H1 (cell line): ENCODE measurements around the gene KIAA0513. TPM values are rescaled to one million over a fixed set of nuclear protein-coding genes. Genes with fewer than 3 reads are reported as not detected.

Source experiments
- CTCF ChIA-PET: fragments of 300-600 bp; sonication (Branson Sonifier 250); formaldehyde crosslinking; loops from one replicate; lab custom pipeline; 2021; ENCODE audit not compliant: partially characterized antibody; lab: Charles Lee
- POLR2A ChIA-PET: fragments of 300-600 bp; sonication (Branson Sonifier 250); formaldehyde crosslinking; loops from one replicate; lab custom pipeline; 2021; ENCODE audit warnings: inconsistent platforms; ENCODE audit not compliant: partially characterized antibody; lab: Charles Lee
- DNase-seq, 2 experiments: peaks; one replicate each; pipeline versions ENCODE4 v3.0.0 to v3.0.0-alpha.2; 2010 to 2022; ENCODE audit warnings: low spot score in 2 of 2, low read depth in 1 of 2, mixed read lengths in 1 of 2
- FAIRE-seq: peaks from 2 replicates; lab custom pipeline; 2011; peaks lifted over from hg19 to GRCh38; lab: Jason Lieb, UNC
- H2AFZ ChIP-seq: 2 replicates; pipeline ENCODE4 v1.8.1; 2012; ENCODE audit warnings: low read length, inconsistent platforms
- H2AK5ac ChIP-seq: 2 replicates; pipeline ENCODE4 v1.6.1; 2013; ENCODE audit warnings: low read depth, low read length
- H2BK120ac ChIP-seq: replicated peaks from 2 replicates; pipeline ENCODE3; 2013; ENCODE audit warnings: low read depth, low read length, inconsistent platforms
- H2BK12ac ChIP-seq: 2 replicates; pipeline ENCODE4 v1.6.1; 2013; ENCODE audit warnings: low read depth, low read length
- H2BK15ac ChIP-seq: 2 replicates; pipeline ENCODE4 v1.6.1; 2013; ENCODE audit warnings: low read length
- H2BK20ac ChIP-seq: 2 replicates; pipeline ENCODE4 v1.6.1; 2013; ENCODE audit warnings: low read length
- H2BK5ac ChIP-seq: 2 replicates; pipeline ENCODE4 v1.6.1; 2013; ENCODE audit warnings: low read depth, low read length
- H3K14ac ChIP-seq: 2 replicates; pipeline ENCODE4 v1.6.1; 2013; ENCODE audit warnings: inconsistent platforms; ENCODE audit not compliant: insufficient read length
- H3K18ac ChIP-seq: 2 replicates; pipeline ENCODE4 v1.6.1; 2013; ENCODE audit warnings: low read length; ENCODE audit errors: extremely low read depth
- H3K23ac ChIP-seq: 2 replicates; pipeline ENCODE4 v1.6.1; 2013; ENCODE audit warnings: inconsistent platforms; ENCODE audit not compliant: insufficient read length
- H3K23me2 ChIP-seq: 2 replicates; pipeline ENCODE4 v1.6.1; 2013; ENCODE audit warnings: low read depth, low read length
- H3K27ac ChIP-seq: 2 replicates; pipeline ENCODE4 v1.6.1; 2011; ENCODE audit warnings: low read depth, low read length, inconsistent platforms
- H3K27me3 ChIP-seq, 4 experiments: replicated peaks in 1 of 4; 1 replicate in 1 of 4; 2 replicates in 3 of 4; pipeline versions ENCODE4 v1.6.1 to v1.8.1; 2011 to 2013; ENCODE audit warnings: low read length in 3 of 4, mild to moderate bottlenecking in 3 of 4, inconsistent platforms in 2 of 4, mixed read lengths in 2 of 4, moderate library complexity in 1 of 4; ENCODE audit not compliant: control insufficient read depth in 3 of 4, insufficient read depth in 3 of 4; ENCODE audit errors: extremely low read depth in 1 of 4
- H3K36me3 ChIP-seq, 4 experiments: 2 replicates each; pipeline versions ENCODE4 v1.6.1 to v1.8.1; 2011 to 2013; ENCODE audit warnings: mild to moderate bottlenecking in 4 of 4, low read length in 3 of 4, moderate library complexity in 2 of 4, control low read depth in 1 of 4, inconsistent platforms in 1 of 4; ENCODE audit not compliant: insufficient read depth in 4 of 4, control insufficient read depth in 2 of 4
- H3K4ac ChIP-seq: replicated peaks from 2 replicates; pipeline ENCODE3; 2013; ENCODE audit warnings: low read length, low read depth, mixed read lengths, inconsistent platforms; ENCODE audit not compliant: insufficient read length
- H3K4me1 ChIP-seq, 4 experiments: replicated peaks in 1 of 4; 1 replicate in 1 of 4; 2 replicates in 3 of 4; pipeline versions ENCODE4 v1.6.1 to v1.8.1; 2011 to 2013; ENCODE audit warnings: low read length in 3 of 4, inconsistent platforms in 2 of 4, mixed read lengths in 1 of 4; ENCODE audit not compliant: insufficient read depth in 4 of 4, control insufficient read depth in 3 of 4
- H3K4me2 ChIP-seq, 2 experiments: 2 replicates each; pipeline versions ENCODE4 v1.6.1 to v1.8.1; 2011 to 2013; ENCODE audit warnings: low read depth in 2 of 2, low read length in 2 of 2, control low read depth in 1 of 2, inconsistent platforms in 1 of 2, mild to moderate bottlenecking in 1 of 2; ENCODE audit not compliant: insufficient read depth in 1 of 2
- H3K4me3 ChIP-seq, 4 experiments: fragments of 200-600, 300-600 bp in 1 of 4; sonication (generic), shearing (Covaris generic), sonication (Bioruptor Twin) in 1 of 4; 2 replicates each; pipeline versions ENCODE4 v1.5.1 to v1.8.1; 2011 to 2016; ENCODE audit warnings: low read length in 4 of 4, low read depth in 3 of 4, control low read depth in 2 of 4, inconsistent platforms in 2 of 4, mild to moderate bottlenecking in 2 of 4, mixed read lengths in 1 of 4, moderate library complexity in 1 of 4; ENCODE audit not compliant: insufficient read depth in 2 of 4; ENCODE audit errors: extremely low read depth in 1 of 4
- H3K56ac ChIP-seq: replicated peaks from 2 replicates; pipeline ENCODE3; 2013; ENCODE audit warnings: low read depth, mild to moderate bottlenecking, mixed read lengths, low read length, inconsistent platforms; ENCODE audit not compliant: insufficient read length
- H3K79me1 ChIP-seq: 2 replicates; pipeline ENCODE4 v1.6.1; 2013; ENCODE audit warnings: low read depth, low read length, control low read depth
- H3K79me2 ChIP-seq, 2 experiments: 2 replicates each; pipeline versions ENCODE4 v1.6.1 to v1.8.1; 2012 to 2013; ENCODE audit warnings: low read length in 2 of 2, mild to moderate bottlenecking in 2 of 2, inconsistent platforms in 1 of 2; ENCODE audit not compliant: insufficient read depth in 2 of 2, control insufficient read depth in 1 of 2
- H3K9ac ChIP-seq, 4 experiments: replicated peaks in 1 of 4; 1 replicate in 1 of 4; 2 replicates in 3 of 4; pipeline versions ENCODE4 v1.6.1 to v1.8.1; 2011 to 2013; ENCODE audit warnings: low read depth in 3 of 4, low read length in 3 of 4, control low read depth in 2 of 4, mild to moderate bottlenecking in 2 of 4, moderate library complexity in 2 of 4, inconsistent platforms in 1 of 4; ENCODE audit errors: extremely low read depth in 1 of 4
- H3K9me3 ChIP-seq, 2 experiments: 2 replicates each; pipeline versions ENCODE4 v1.6.1 to v1.8.1; 2012 to 2013; ENCODE audit warnings: mild to moderate bottlenecking in 2 of 2, moderate library complexity in 2 of 2, control low read depth in 1 of 2, inconsistent platforms in 1 of 2, low read depth in 1 of 2, low read length in 1 of 2, mixed read lengths in 1 of 2; ENCODE audit not compliant: insufficient read depth in 2 of 2
- H4K20me1 ChIP-seq, 2 experiments: replicated peaks in 1 of 2; 2 replicates each; pipeline versions ENCODE3 to v1.8.1; 2011 to 2013; ENCODE audit warnings: inconsistent platforms in 2 of 2, low read length in 2 of 2, mild to moderate bottlenecking in 1 of 2; ENCODE audit not compliant: insufficient read depth in 2 of 2, control insufficient read depth in 1 of 2
- H4K5ac ChIP-seq: 2 replicates; pipeline ENCODE4 v1.6.1; 2013; ENCODE audit warnings: low read length, low read depth, mixed read lengths, inconsistent platforms; ENCODE audit not compliant: insufficient read length
- H4K8ac ChIP-seq: 2 replicates; pipeline ENCODE4 v1.8.0; 2013; ENCODE audit warnings: mild to moderate bottlenecking, moderate library complexity, low read length, inconsistent platforms; ENCODE audit not compliant: insufficient read depth; ENCODE audit errors: extremely low read depth
- H4K91ac ChIP-seq: replicated peaks from 2 replicates; pipeline ENCODE3; 2013; ENCODE audit warnings: low read length, mixed read lengths, inconsistent platforms; ENCODE audit not compliant: insufficient read length
- CHD1 ChIP-seq: IDR thresholded peaks from 2 replicates; pipeline ENCODE4 v1.6.1; 2012; ENCODE audit warnings: low read depth, low read length, improper control_type of control experiment
- RAD21 ChIP-seq, 2 experiments: IDR thresholded peaks in 1 of 2; conservative IDR thresholded peaks in 1 of 2; 2 replicates each; pipeline ENCODE4 v1.6.1; 2011; ENCODE audit warnings: low read depth in 2 of 2, low read length in 2 of 2, improper control_type of control experiment in 1 of 2, inconsistent platforms in 1 of 2, mild to moderate bottlenecking in 1 of 2, moderate library complexity in 1 of 2
- WGBS, 2 experiments: shearing (Covaris generic) in 1 of 2; methylation state at CpG; one replicate each; pipeline versions ENCODE4 v1.1.6 to v1.1.7; 2013 to 2015; ENCODE audit warnings: low lambda C conversion rate in 2 of 2, mixed read lengths in 2 of 2, inconsistent platforms in 1 of 2, low coverage in 1 of 2, missing lambda C conversion rate in 1 of 2; ENCODE audit not compliant: insufficient replicate concordance in 2 of 2, insufficient coverage in 1 of 2, insufficient read length in 1 of 2; ENCODE audit errors: extremely low coverage in 1 of 2, missing lambda C conversion rate in 1 of 2; 5-methylcytosine and 5-hydroxymethylcytosine counted together
- polyA plus RNA-seq, 7 experiments: library from polyadenylated mRNA; depleted of rRNA in 3 of 7; stranded (reverse) in 5 of 7; unstranded in 2 of 7; fragments of >200 nt in 5 of 7; fragments of 200-250 nt in 2 of 7; gene quantifications; 1 replicate in 5 of 7; 2 replicates in 1 of 7; 4 replicates in 1 of 7; pipeline versions ENCODE4 v1.2.1 to v1.2.3, GENCODE V29; 2011 to 2013; ENCODE audit warnings: missing spikeins in 2 of 7, mixed read lengths in 2 of 7
- total RNA-seq: library from RNA; stranded (reverse); fragmentation: NEBNext Ultra II Directional; extraction: Animal tissue kit (Norgen Biotek cat#: 25700); gene quantifications from 2 replicates; pipeline ENCODE4 v1.2.1, GENCODE V29; 2021
- TF ChIP-seq, protein P1 (sequence below), 3 experiments: IDR thresholded peaks; 1 replicate in 2 of 3; 2 replicates in 1 of 3; pipeline versions ENCODE4 v1.5.1 to v1.6.1; 2011; ENCODE audit warnings: low read length in 3 of 3, mild to moderate bottlenecking in 3 of 3, inconsistent platforms in 2 of 3, low read depth in 1 of 3, moderate library complexity in 1 of 3; ENCODE audit not compliant: insufficient read depth in 1 of 3; ENCODE audit errors: control extremely low read depth in 1 of 3

KIAA0513 gene
- total and polyA plus RNA-seq, 2 of the 8 experiments (the other 6 are each of a cell fraction or from before 2014, with no cell fraction given) = 2.1 to 6.1 TPM

DNA sequence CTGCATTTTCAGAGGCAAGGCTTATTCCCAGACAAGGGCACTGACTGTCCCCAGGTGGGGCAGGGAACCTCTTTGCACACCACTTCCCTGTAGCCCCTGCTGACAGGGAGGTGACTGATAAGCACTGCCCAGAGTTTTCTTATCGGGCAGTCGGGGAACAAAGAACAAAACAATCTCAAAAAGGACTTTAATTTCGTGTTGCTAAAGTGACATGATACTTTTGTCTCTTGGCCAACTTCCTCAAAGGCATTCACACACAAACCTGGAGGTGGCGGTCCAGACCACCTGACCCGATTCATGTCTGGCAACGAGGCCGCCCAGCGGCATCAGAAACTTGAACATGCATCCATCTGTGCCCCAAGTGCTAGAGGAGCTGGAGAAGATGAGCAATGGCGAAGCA lies 45.2 kb upstream of the KIAA0513 start:
- Histone ChIP-seq H2AK5ac (no peak overlapping the region), H3K18ac (no peak overlapping the region), H2BK20ac (no peak overlapping the region), H3K27me3 (no peaks in the 10 kb centered on the region), H4K91ac (no peak overlapping the region), H4K20me1 (peaks cover 0 to 8% of the 10 kb centered on the region in 2 experiments), H2BK12ac (no peak overlapping the region)
- WGBS, 2 experiments = 92% methylated on average over 9 of the region's 9 CpGs; no CpG with 5 or more reads in 1 of the 2 experiments
- DNase-seq = no peak
- TF ChIP-seq RAD21 (IDR thresholded peaks at IDR 0.05 in 1 of 2, conservative IDR thresholded peaks at IDR 0.05 in 1 of 2; ENCODE audit: low read depth in 2 of 2, low read length in 2 of 2) (peak; percentile 36 to 50; a peak in 3 of 4 replicates), CHD1 (no peak)
- TF ChIP-seq, protein P1, sequence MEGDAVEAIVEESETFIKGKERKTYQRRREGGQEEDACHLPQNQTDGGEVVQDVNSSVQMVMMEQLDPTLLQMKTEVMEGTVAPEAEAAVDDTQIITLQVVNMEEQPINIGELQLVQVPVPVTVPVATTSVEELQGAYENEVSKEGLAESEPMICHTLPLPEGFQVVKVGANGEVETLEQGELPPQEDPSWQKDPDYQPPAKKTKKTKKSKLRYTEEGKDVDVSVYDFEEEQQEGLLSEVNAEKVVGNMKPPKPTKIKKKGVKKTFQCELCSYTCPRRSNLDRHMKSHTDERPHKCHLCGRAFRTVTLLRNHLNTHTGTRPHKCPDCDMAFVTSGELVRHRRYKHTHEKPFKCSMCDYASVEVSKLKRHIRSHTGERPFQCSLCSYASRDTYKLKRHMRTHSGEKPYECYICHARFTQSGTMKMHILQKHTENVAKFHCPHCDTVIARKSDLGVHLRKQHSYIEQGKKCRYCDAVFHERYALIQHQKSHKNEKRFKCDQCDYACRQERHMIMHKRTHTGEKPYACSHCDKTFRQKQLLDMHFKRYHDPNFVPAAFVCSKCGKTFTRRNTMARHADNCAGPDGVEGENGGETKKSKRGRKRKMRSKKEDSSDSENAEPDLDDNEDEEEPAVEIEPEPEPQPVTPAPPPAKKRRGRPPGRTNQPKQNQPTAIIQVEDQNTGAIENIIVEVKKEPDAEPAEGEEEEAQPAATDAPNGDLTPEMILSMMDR (IDR thresholded peaks at IDR 0.05; ENCODE audit: control extremely low read depth in 1 of 3, insufficient read depth in 1 of 3, low read depth in 1 of 3, low read length in 3 of 3) = peak in 2 of 3 experiments; percentile 9 to 24; a peak in 3 of 4 replicates
- TF ChIP-seq, all 59 proteins: peak for 2
- Histone ChIP-seq H3K9me3 (no peaks in the 10 kb centered on the region), H3K27ac (no peak overlapping the region), H3K4me1 (no peaks in the 10 kb centered on the region), H3K36me3 (peaks cover 2 to 18% (median 7%) of the 10 kb centered on the region in 4 experiments; a peak in 7 of 8 replicates), H3K9ac (no peak overlapping the region), H2AFZ (no peak overlapping the region), H3K4ac (no peak overlapping the region), H3K23ac (no peak overlapping the region), H2BK15ac (no peak overlapping the region), H4K5ac (no peak overlapping the region), H3K56ac (no peak overlapping the region), H3K79me2 (peaks cover 3 to 6% of the 10 kb centered on the region in 2 experiments; a peak in 2 of 4 replicates), H3K4me2 (no peak overlapping the region), H4K8ac (no peak overlapping the region; the same call in 1 of the 2 replicates), H3K4me3 (no peak overlapping the region), H3K14ac (no peak overlapping the region), H3K79me1 (no peaks in the 10 kb centered on the region), H2BK120ac (no peak overlapping the region), H3K23me2 (no peaks in the 10 kb centered on the region; the same call in 1 of the 2 replicates), H2BK5ac (no peak overlapping the region)
- ChIA-PET POLR2A (no interaction called here), CTCF (interaction anchor here (0.6 to 3.5 kb wide), 7 partner anchors 11 to 104 kb away, joined by 3 to 25 read pairs (median 3); no protein-coding TSS in a partner anchor)
- no peak for FAIRE-seq
